Stimulated activated CD4-positive, alpha-beta T cell treated with anti-CD3 and anti-CD28 coated beads, TNF-alpha, amount 100 ng/mL, for 1 hour (primary cell): ENCODE data around the gene LYSMD1.
A peak's percentile ranks its signal among the peaks of the same experiment; 100 is the strongest.

Experiments used
- DNase-seq, 3 donors: peaks; one replicate each; pipeline ENCODE4 v3.0.0-alpha.2; 2020; ENCODE audit warnings: low read depth in 3 of 3, low spot score in 1 of 3

LYSMD1 gene

GRCh38 chr1:151175863-151176262 lies 10.2 kb upstream of the LYSMD1 start, which contains the start of gene TMOD4:
TSS of gene TMOD4 (minus strand) at chr1:151175981. CDS start at chr1:151174875, 1,106 bp downstream.
- DNase-seq = no peak

- DNase-seq = no peak
Measured at GRCh38 chr1:151175041-151175741, 9.5 kb upstream of the LYSMD1 start.

GRCh38 chr1:151171190-151171589 lies 5.5 kb upstream of the LYSMD1 start:
- DNase-seq = no peak

DNA sequence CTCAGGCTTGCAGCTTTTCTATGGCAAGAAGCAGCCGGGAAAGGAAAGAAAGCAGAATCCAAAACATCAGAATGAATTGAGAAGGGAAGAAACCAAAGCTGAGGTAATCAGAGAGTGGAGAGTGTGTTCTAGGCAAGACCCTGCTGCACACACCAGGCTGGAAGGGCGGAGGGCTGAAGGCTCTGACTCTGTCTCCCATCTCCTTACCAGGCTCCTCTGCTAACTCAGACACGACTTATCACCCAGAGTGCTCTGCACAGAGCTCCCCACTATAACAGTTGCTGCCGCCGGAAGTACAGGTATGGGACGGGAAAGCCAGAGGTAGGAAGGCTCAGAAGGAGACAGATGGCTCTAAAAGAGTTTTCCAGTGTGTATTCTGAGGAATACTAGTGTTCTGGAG lies 1.4 kb upstream of the LYSMD1 start:
- DNase-seq = no peak

- no peak for DNase-seq
Measured at GRCh38 chr1:151166505-151166956, 829 bp upstream of the LYSMD1 start.

- no peak for DNase-seq
Measured at GRCh38 chr1:151165281-151165737, 393 bp downstream of the LYSMD1 start.

- no peak for DNase-seq
Measured at GRCh38 chr1:151164732-151165280, 896 bp downstream of the LYSMD1 start.

- DNase-seq = no peak
Measured at GRCh38 chr1:151159373-151159772, 6.3 kb downstream of the LYSMD1 start.

- no peak for DNase-seq
Measured at GRCh38 chr1:151158751-151159251, 6.9 kb downstream of the LYSMD1 start.

DNA sequence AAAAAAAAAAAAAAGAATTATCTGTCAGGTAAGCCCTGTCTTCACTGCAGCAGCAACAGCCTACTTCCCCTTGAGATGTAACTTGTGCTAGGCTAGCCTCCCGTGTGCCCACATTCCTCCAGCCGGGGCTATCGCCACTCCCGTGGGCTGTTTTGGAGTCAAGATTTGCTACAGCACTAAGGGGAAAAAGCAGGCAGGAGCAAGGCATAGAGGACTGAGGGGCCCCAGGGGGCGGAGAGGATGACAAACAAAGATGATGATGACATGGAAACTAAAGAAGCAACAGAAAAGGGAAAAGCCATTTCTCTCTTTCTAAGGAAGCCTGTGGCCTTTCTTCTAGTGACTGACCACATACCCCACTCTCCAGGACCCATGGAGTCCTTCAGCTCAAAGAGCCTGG lies 7.4 kb downstream of the LYSMD1 start:
- peak in 1 of 3 donors; percentile 31 for DNase-seq

GRCh38 chr1:151157067-151157531 lies 8.6 kb downstream of the LYSMD1 start:
- peak in 1 of 3 donors; percentile 15 for DNase-seq

DNA sequence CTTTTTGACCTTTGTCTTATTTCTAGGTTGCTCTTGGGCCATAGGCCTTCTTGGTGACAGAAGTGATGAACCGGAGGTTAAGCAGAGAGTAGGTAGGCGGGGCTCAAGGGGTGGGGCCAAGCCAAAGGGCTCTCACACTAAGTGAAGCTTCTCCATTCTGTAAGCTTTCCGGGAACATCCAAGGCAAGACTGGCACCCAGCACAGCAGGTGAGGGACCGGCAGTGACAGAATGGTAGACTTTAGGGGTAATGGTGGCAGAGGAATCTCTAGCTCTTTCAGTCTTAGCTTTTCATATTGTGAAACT lies 9.2 kb downstream of the LYSMD1 start, which contains the start of gene TNFAIP8L2:
TNFAIP8L2 (plus strand) TSS at position 135 of the 305 bp plus-strand sequence. CDS start 2,049 bp downstream, outside the sequence.
- DNase-seq = peak; percentile 35 to 66 (median 41)

GRCh38 chr1:151147665-151148064 lies 18.0 kb downstream of the LYSMD1 start:
- no peak for DNase-seq

- no peak for DNase-seq
Measured at GRCh38 chr1:151147132-151147503, 18.6 kb downstream of the LYSMD1 start.

DNA sequence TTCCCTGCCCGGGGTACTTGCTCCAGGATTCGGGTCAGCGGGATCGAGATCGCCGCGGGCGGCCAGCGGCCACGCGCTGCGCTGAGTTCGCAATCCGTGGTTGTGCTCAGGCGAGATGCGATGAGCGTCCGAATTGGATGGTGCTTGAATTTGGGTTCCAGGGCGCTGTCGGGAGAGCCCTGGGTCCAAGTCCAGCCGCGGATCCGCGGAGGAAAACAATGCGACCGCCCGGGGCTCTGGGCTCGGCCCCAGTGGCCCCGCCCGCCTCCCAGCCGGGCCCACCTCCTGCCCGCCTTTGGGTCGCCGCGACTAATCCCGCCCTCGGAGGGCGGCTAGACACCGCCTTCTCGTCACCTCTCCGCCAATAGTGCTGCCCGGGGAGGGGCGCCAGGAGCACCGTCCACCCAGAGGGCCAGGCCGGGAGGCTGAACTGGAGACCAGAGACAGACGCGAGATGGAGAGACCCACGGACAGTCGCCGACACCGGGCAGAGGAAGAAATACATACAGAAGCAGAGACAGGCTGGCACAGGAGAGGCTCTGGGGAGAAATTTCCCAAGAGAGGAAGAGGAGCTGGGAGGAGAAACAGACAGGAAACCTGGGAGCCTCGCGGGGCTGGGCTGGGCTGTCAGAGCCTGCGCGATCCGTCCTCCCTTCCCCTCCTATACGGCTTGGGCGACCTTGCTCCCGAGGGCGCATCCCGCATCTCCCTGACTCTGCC lies 19.1 kb downstream of the LYSMD1 start, which contains the start of gene SEMA6C:
SEMA6C (minus strand) TSS at position 220 of the 720 bp plus-strand sequence. CDS start 4,010 bp downstream, outside the sequence.
- peak; percentile 59 to 76 (median 69) for DNase-seq

GRCh38 chr1:151146072-151146411 lies 19.7 kb downstream of the LYSMD1 start:
- DNase-seq = no peak

DNA sequence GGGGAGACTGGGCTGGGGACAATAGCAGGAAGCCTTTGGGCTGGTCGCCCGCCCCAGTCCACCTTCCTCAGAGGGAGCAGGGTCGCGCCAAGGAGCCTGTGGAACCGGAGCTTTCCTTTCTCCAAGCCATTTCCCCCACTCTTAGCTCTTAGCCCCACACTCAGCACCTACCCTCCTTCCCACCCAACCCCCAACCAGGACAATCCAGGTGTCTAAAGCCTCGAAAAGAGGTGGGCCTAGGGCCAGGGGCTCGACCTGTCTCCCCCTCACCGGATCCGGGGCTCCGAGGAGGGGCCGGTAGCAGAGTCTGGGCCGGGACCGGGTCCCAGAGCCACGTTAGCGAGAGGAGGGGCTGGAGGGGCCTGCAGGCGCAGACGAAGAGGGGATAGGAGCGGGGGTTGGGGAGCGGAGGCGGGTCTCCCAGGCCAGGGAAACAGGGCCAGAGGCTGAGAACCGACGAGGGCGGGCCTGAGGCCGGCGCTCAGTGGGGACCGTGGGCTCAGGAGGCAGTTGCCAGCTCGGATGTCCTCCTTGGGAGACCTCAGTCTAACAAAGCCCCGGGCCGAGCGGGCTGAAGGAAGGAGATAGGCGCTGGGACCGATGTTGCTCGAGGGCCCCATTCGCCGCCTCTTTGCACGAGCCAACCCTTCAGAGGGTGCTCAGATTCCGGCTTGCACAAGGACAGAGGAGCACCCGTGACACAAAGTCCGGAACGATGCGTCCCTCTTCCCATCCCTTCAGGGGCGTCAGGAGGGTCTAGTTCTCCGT lies 20.2 kb downstream of the LYSMD1 start:
- DNase-seq = no peak

DNA sequence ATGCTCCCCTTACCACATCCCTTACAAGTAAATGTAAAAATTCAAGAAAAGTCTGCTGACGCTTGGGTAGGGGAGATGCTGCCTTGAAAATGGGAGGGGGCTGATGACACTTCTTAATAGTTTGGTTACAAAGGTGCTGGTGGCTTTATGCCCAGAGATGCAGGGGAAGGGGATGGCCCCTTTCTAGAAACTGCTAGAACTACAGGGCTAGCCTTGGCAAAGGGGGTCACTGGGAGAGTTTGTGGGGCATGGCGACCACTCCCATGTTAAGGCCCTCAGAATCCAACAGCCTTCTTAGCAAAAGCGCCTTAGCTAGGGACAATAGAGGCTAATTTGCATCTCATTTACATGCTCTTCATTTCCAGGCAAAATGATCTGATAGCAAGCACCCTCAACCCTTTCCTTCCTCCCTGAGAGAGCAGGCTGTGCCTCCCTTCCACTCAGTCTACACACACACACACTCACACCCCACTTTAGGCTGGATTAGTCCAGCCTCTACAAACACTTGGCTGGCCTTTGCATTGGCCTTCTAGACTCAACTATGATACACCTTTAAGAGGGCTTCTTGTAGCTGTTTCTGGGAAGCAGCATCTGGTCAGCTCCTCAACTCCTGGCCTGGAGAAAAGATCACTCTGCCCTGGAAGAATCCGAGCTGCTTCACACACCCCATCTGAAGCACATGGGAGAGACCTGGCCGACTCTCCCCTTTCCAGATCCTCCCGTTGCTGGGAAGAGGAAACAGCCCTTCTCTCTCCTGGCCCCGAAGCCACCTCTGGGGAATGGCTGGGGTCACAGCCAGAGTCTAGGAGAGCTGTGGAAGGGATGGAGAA lies 21.0 kb downstream of the LYSMD1 start:
- no peak for DNase-seq

GRCh38 chr1:151143986-151144385 lies 21.7 kb downstream of the LYSMD1 start:
- DNase-seq = no peak

DNA sequence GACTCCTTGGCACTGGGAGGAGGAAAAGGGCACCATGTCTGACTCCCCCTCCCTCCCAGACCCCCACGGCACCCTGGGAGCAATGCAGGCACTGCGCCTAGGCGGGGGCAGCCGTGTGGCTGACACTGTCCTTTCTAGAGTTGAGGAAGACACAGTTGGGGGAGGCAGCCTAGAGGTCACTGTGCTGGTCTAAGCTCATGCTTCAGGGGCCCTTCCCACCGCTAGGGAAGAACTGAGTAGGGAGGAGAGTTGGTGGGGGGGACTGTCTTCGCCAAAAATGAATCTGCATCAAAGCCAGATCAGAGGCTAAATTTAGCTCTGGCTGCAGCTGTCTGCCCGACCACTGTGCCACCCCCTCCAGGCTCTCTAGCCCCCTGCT lies 22.7 kb downstream of the LYSMD1 start:
- DNase-seq = no peak
